Neural progenitor cell (in vitro differentiated cells): ENCODE measurements around the gene FILIP1.

ENCODE experiments used
- CTCF ChIP-seq: fragments of 200-600 bp; sonication (generic); IDR thresholded peaks from 2 replicates; pipeline ENCODE4 v1.5.1; 2017; ENCODE audit warnings: antibody characterized with exemption, mild to moderate bottlenecking
- EZH2 ChIP-seq: fragments of 200-600 bp; sonication (generic); IDR thresholded peaks from 2 replicates; pipeline ENCODE4 v1.6.1; 2017; ENCODE audit warnings: antibody characterized with exemption, mild to moderate bottlenecking, moderate library complexity
- EZH2phosphoT487 ChIP-seq: fragments of 200-600 bp; sonication (generic); IDR thresholded peaks from 2 replicates; pipeline ENCODE4 v1.6.1; 2017; ENCODE audit warnings: antibody characterized with exemption

- no peak for TF ChIP-seq CTCF
- no peak for TF ChIP-seq EZH2phosphoT487
- TF ChIP-seq EZH2, result no peak
Observed at GRCh38 chr6:75532521-75532920, 38.9 kb upstream of the FILIP1 start.
